GM19238 (cell line): ENCODE data around the gene POLN.
"Not testable (repeated sequence)": the region's sequence is repeated elsewhere in the genome, so short reads cannot be mapped to it uniquely, and the experiment has no call there.

ENCODE experiments used
- DNase-seq: peaks from one replicate; pipeline ENCODE4 v3.0.0; 2011; ENCODE audit warnings: low spot score; ENCODE audit not compliant: insufficient read length

The POLN gene

GRCh38 chr4:2042204-2042946 lies 199.5 kb downstream of the POLN start:
- peak; percentile 61 for DNase-seq

- DNase-seq, result peak; percentile 93
Measured at GRCh38 chr4:2041239-2042130, 200.4 kb downstream of the POLN start.

GRCh38 chr4:2040391-2041238 lies 201.3 kb downstream of the POLN start:
- no peak for DNase-seq

GRCh38 chr4:2036866-2037265 lies 205.1 kb downstream of the POLN start:
- DNase-seq, result no peak

GRCh38 chr4:2036327-2036726 lies 205.6 kb downstream of the POLN start:
- no peak for DNase-seq

- not testable (repeated sequence) for DNase-seq
Measured at GRCh38 chr4:2031161-2031560, 210.8 kb downstream of the POLN start.

GRCh38 chr4:2027120-2027519 lies 214.8 kb downstream of the POLN start:
- not testable (repeated sequence) for DNase-seq

GRCh38 chr4:2025817-2026216 lies 216.1 kb downstream of the POLN start:
- no peak for DNase-seq

- DNase-seq, result no peak
Measured at GRCh38 chr4:2024683-2025082, 217.2 kb downstream of the POLN start.
